H1 (cell line): ENCODE data around the gene TWNK. TPM values are rescaled to one million over a fixed set of nuclear protein-coding genes. Genes with fewer than 3 reads are reported as not detected.

Experiments used
- BACH1 ChIP-seq: IDR thresholded peaks from 2 replicates; pipeline ENCODE4 v1.6.1; 2012; ENCODE audit warnings: low read length, improper control_type of control experiment
- CTBP2 ChIP-seq: IDR thresholded peaks from 2 replicates; pipeline ENCODE4 v1.7.0; 2011; ENCODE audit warnings: borderline replicate concordance, mild to moderate bottlenecking, moderate library complexity, mixed read lengths, low read length; ENCODE audit not compliant: insufficient read depth, insufficient read length
- HDAC2 ChIP-seq, 2 experiments: fragments of 300-600 bp in 1 of 2; sonication (generic) in 1 of 2; IDR thresholded peaks; 2 replicates each; pipeline ENCODE4 v1.6.1; 2011 to 2012; ENCODE audit warnings: low read depth in 2 of 2, low read length in 2 of 2, mild to moderate bottlenecking in 2 of 2, moderate library complexity in 2 of 2, borderline replicate concordance in 1 of 2, inconsistent platforms in 1 of 2
- POLR2AphosphoS5 ChIP-seq: IDR thresholded peaks from 2 replicates; pipeline ENCODE4 v1.6.1; 2011; ENCODE audit warnings: low read depth, low read length
- POU5F1 ChIP-seq: IDR thresholded peaks from 2 replicates; pipeline ENCODE4 v1.6.1; 2011; ENCODE audit warnings: low read depth, mild to moderate bottlenecking, low read length, moderate library complexity
- SAP30 ChIP-seq: fragments of 300-600 bp; sonication (generic); IDR thresholded peaks from 2 replicates; pipeline ENCODE4 v1.7.1; 2012; ENCODE audit warnings: low read length, moderate library complexity, mild to moderate bottlenecking, inconsistent platforms; ENCODE audit not compliant: insufficient read depth, insufficient replicate concordance
- polyA plus RNA-seq, 7 experiments: library from polyadenylated mRNA; depleted of rRNA in 3 of 7; stranded (reverse) in 5 of 7; unstranded in 2 of 7; fragments of >200 nt in 5 of 7; fragments of 200-250 nt in 2 of 7; gene quantifications; 1 replicate in 5 of 7; 2 replicates in 1 of 7; 4 replicates in 1 of 7; pipeline versions ENCODE4 v1.2.1 to v1.2.3, GENCODE V29; 2011 to 2013; ENCODE audit warnings: missing spikeins in 2 of 7, mixed read lengths in 2 of 7
- total RNA-seq: library from RNA; stranded (reverse); fragmentation: NEBNext Ultra II Directional; extraction: Animal tissue kit (Norgen Biotek cat#: 25700); gene quantifications from 2 replicates; pipeline ENCODE4 v1.2.1, GENCODE V29; 2021
- TF ChIP-seq, protein P1 (sequence below): IDR thresholded peaks from 2 replicates; pipeline ENCODE4 v1.6.1; 2012; ENCODE audit warnings: inconsistent platforms

TWNK gene
- total and polyA plus RNA-seq, 2 of the 8 experiments (the other 6 are each of a cell fraction or from before 2014, with no cell fraction given): 15.4 to 32.5 TPM

GRCh38 chr10:100980311-100980710 lies 7.0 kb upstream of the TWNK start (continued):
- no peak for TF ChIP-seq HDAC2 (IDR thresholded peaks at IDR 0.05; ENCODE audit: borderline replicate concordance in 1 of 2, low read depth in 2 of 2, low read length in 2 of 2)
- TF ChIP-seq, protein P1, sequence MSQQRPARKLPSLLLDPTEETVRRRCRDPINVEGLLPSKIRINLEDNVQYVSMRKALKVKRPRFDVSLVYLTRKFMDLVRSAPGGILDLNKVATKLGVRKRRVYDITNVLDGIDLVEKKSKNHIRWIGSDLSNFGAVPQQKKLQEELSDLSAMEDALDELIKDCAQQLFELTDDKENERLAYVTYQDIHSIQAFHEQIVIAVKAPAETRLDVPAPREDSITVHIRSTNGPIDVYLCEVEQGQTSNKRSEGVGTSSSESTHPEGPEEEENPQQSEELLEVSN: no peak
- TF ChIP-seq SAP30: no peak
- TF ChIP-seq POU5F1: no peak
- no peak for TF ChIP-seq CTBP2
- TF ChIP-seq POLR2AphosphoS5: no peak
- TF ChIP-seq BACH1: no peak
